PFSK-1 (cell line): ENCODE measurements around the gene FCGR2B.

Experiments
- FOXP2 ChIP-seq: optimal IDR thresholded peaks from 2 replicates; pipeline ENCODE3; 2011; ENCODE audit warnings: borderline replicate concordance, control low read depth, inconsistent platforms; ENCODE audit not compliant: insufficient read depth; ENCODE audit errors: extremely low read length, extremely low read depth
- POLR2AphosphoS5 ChIP-seq: IDR thresholded peaks from 2 replicates; pipeline ENCODE4 v1.6.1; 2012; ENCODE audit warnings: low read depth, mild to moderate bottlenecking, control low read depth, low read length, moderate library complexity
- SIN3A ChIP-seq: IDR thresholded peaks from 2 replicates; pipeline ENCODE4 v1.6.1; 2012; ENCODE audit warnings: mild to moderate bottlenecking, low read length, moderate library complexity, borderline replicate concordance; ENCODE audit not compliant: insufficient read depth
- TAF1 ChIP-seq: IDR thresholded peaks from 2 replicates; pipeline ENCODE4 v1.6.1; 2012; ENCODE audit warnings: low read length, control low read depth, borderline replicate concordance; ENCODE audit not compliant: insufficient read depth
- TF ChIP-seq, protein P1 (sequence below), 2 experiments: IDR thresholded peaks; 2 replicates each; pipeline versions ENCODE4 v1.6.1 to v1.8.0; 2011 to 2012; ENCODE audit warnings: low read depth in 2 of 2, low read length in 2 of 2, control low read depth in 1 of 2, inconsistent platforms in 1 of 2, mild to moderate bottlenecking in 1 of 2, moderate library complexity in 1 of 2; ENCODE audit not compliant: insufficient read depth in 1 of 2

Gene FCGR2B

GRCh38 chr1:161681879-161682278 is 18.9 kb downstream of the FCGR2B start:
- TF ChIP-seq, protein P1, sequence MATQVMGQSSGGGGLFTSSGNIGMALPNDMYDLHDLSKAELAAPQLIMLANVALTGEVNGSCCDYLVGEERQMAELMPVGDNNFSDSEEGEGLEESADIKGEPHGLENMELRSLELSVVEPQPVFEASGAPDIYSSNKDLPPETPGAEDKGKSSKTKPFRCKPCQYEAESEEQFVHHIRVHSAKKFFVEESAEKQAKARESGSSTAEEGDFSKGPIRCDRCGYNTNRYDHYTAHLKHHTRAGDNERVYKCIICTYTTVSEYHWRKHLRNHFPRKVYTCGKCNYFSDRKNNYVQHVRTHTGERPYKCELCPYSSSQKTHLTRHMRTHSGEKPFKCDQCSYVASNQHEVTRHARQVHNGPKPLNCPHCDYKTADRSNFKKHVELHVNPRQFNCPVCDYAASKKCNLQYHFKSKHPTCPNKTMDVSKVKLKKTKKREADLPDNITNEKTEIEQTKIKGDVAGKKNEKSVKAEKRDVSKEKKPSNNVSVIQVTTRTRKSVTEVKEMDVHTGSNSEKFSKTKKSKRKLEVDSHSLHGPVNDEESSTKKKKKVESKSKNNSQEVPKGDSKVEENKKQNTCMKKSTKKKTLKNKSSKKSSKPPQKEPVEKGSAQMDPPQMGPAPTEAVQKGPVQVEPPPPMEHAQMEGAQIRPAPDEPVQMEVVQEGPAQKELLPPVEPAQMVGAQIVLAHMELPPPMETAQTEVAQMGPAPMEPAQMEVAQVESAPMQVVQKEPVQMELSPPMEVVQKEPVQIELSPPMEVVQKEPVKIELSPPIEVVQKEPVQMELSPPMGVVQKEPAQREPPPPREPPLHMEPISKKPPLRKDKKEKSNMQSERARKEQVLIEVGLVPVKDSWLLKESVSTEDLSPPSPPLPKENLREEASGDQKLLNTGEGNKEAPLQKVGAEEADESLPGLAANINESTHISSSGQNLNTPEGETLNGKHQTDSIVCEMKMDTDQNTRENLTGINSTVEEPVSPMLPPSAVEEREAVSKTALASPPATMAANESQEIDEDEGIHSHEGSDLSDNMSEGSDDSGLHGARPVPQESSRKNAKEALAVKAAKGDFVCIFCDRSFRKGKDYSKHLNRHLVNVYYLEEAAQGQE (IDR thresholded peaks at IDR 0.05; ENCODE audit: insufficient read depth in 1 of 2, low read depth in 2 of 2, low read length in 2 of 2): no peak
- TF ChIP-seq SIN3A: no peak
- TF ChIP-seq TAF1: no peak
- TF ChIP-seq FOXP2: no peak
- no peak for TF ChIP-seq POLR2AphosphoS5

DNA sequence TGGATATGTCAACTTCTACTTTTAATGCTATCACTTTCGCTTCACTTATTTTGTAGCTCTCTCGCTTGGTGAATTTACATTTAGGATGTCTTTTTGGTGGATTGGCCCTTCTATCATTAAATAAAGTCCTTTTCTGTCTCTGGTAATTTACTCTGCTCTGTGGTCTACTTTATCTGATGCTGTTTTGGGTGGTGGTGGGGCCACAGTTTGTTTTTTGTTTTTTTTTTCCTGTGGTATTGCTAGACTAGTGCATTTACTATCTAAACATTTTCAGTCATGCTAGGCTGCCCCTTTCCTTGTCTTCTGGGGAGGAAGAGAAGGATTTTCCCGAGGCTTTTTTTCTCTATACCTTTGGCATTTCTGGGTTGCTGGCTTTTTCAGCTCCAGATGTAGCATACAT is 26.0 kb downstream of the FCGR2B start:
- TF ChIP-seq, protein P1 (IDR thresholded peaks at IDR 0.05; ENCODE audit: insufficient read depth in 1 of 2, low read depth in 2 of 2, low read length in 2 of 2): no peak
- no peak for TF ChIP-seq SIN3A
- TF ChIP-seq TAF1: no peak
- TF ChIP-seq POLR2AphosphoS5: no peak
- TF ChIP-seq FOXP2: no peak

- TF ChIP-seq TAF1 (no peak), FOXP2 (no peak), SIN3A (no peak), POLR2AphosphoS5 (no peak)
- TF ChIP-seq, protein P1 (IDR thresholded peaks at IDR 0.05; ENCODE audit: insufficient read depth in 1 of 2, low read depth in 2 of 2, low read length in 2 of 2): no peak
Observed at GRCh38 chr1:161691846-161692245, 28.9 kb downstream of the FCGR2B start.

- TF ChIP-seq TAF1 (no peak), FOXP2 (no peak), SIN3A (no peak), POLR2AphosphoS5 (no peak)
- TF ChIP-seq, protein P1 (IDR thresholded peaks at IDR 0.05; ENCODE audit: insufficient read depth in 1 of 2, low read depth in 2 of 2, low read length in 2 of 2): no peak
Observed at GRCh38 chr1:161702250-161702649, 39.3 kb downstream of the FCGR2B start.

GRCh38 chr1:161705537-161705936 is 42.6 kb downstream of the FCGR2B start:
- TF ChIP-seq SIN3A (no peak), FOXP2 (no peak), POLR2AphosphoS5 (no peak), TAF1 (no peak)
- TF ChIP-seq, protein P1 (IDR thresholded peaks at IDR 0.05; ENCODE audit: insufficient read depth in 1 of 2, low read depth in 2 of 2, low read length in 2 of 2): no peak
